Body of pancreas (tissue), 4 donors: Measurements from ENCODE around the gene ITPR2. TPM values are rescaled to one million over a fixed set of nuclear protein-coding genes. Genes with fewer than 3 reads are reported as not detected.

Experiments used
- ATAC-seq: fragments of 150-250 bp; one replicate; pipeline ENCODE4 v1.9.1; 2016
- DNase-seq, 4 donors: peaks; one replicate each; pipeline ENCODE4 v3.0.0-alpha.2; 2019
- H3K27ac ChIP-seq, 4 donors: fragments of 200-600 bp; sonication (generic); 1 replicate in 3 of 4; 2 replicates in 1 of 4; pipeline versions ENCODE4 v1.5.1 to v1.6.1; 2016 to 2019; ENCODE audit warnings: mild to moderate bottlenecking in 1 of 4, mixed read lengths in 1 of 4, moderate library complexity in 1 of 4
- H3K27me3 ChIP-seq, 2 donors: fragments of 200-600 bp; sonication (generic); one replicate each; pipeline ENCODE4 v1.6.0; 2016; ENCODE audit warnings: mild to moderate bottlenecking in 1 of 2
- H3K36me3 ChIP-seq, 2 donors: fragments of 200-600 bp; sonication (generic); replicated peaks in 1 of 2; 2 replicates each; pipeline ENCODE4 v1.5.1; 2016; ENCODE audit warnings: low read depth in 2 of 2; ENCODE audit not compliant: insufficient read depth in 1 of 2
- H3K4me1 ChIP-seq: fragments of 200-600 bp; sonication (generic); one replicate; pipeline ENCODE4 v1.6.0; 2016
- H3K4me3 ChIP-seq, 2 donors: fragments of 200-600 bp; sonication (generic); 1 replicate in 1 of 2; 2 replicates in 1 of 2; pipeline ENCODE4 v1.5.1; 2016 to 2019
- H3K9me3 ChIP-seq, 3 donors: fragments of 200-600 bp; sonication (generic); 1 replicate in 2 of 3; 2 replicates in 1 of 3; pipeline ENCODE4 v1.5.1; 2016
- POLR2A ChIP-seq, 3 donors: fragments of 450-650 bp; IDR thresholded peaks; one replicate each; pipeline ENCODE4 v1.6.1; 2016; ENCODE audit warnings: antibody characterized with exemption in 3 of 3, mild to moderate bottlenecking in 2 of 3
- WGBS, 2 donors: methylation state at CpG; one replicate each; pipeline ENCODE4 v1.1.5; 2017; 5-methylcytosine and 5-hydroxymethylcytosine counted together
- intact Hi-C: fragments of 100-400 bp; cut with DNase I; formaldehyde crosslinking; loops from one replicate; pipeline ENCODE4 v1.15.1; 2023
- total RNA-seq, 2 donors: library from RNA; depleted of rRNA; stranded (reverse); fragments of >200 nt; gene quantifications; one replicate each; pipeline ENCODE4 v1.1.0, GENCODE V29; 2016
- TF ChIP-seq, protein P1 (sequence below), 7 experiments: fragments of 450-650 bp in 4 of 7; fragments of 200-600 bp in 3 of 7; sonication (generic) in 3 of 7; IDR thresholded peaks; one replicate each; pipeline ENCODE4 v1.5.1; 2016 to 2019; ENCODE audit warnings: antibody characterized with exemption in 7 of 7

Gene ITPR2
- total RNA-seq, 2 donors from 2014 or later, result 37.4 to 92.9 TPM

DNA sequence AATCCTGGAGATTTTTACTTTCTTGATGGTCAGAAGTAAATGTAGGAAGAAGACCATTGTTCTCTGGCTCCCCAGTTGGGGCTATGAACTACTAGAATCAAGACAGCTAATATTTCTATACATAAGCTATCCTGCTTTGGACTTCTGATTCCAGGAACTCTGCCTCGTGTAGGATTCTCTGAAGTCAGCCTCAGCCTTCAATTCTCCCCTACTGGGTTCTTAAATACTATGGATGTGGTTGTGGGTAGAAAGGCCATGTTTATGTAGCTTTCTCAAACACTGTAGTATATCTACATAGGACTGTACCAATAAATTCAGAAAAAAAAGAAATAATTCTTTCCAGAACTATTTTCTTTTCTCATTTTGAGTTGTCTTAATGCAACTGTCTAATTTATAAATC lies 302.5 kb downstream of the ITPR2 start:
- H3K4me3 ChIP-seq, result no peak overlapping the region
- no peaks in the 10 kb centered on the region for H3K36me3 ChIP-seq
- H3K27ac ChIP-seq, result no peak overlapping the region
- ATAC-seq (no peak), DNase-seq (no peak)
- intact Hi-C loops, result no loop called here
- TF ChIP-seq, protein P1, sequence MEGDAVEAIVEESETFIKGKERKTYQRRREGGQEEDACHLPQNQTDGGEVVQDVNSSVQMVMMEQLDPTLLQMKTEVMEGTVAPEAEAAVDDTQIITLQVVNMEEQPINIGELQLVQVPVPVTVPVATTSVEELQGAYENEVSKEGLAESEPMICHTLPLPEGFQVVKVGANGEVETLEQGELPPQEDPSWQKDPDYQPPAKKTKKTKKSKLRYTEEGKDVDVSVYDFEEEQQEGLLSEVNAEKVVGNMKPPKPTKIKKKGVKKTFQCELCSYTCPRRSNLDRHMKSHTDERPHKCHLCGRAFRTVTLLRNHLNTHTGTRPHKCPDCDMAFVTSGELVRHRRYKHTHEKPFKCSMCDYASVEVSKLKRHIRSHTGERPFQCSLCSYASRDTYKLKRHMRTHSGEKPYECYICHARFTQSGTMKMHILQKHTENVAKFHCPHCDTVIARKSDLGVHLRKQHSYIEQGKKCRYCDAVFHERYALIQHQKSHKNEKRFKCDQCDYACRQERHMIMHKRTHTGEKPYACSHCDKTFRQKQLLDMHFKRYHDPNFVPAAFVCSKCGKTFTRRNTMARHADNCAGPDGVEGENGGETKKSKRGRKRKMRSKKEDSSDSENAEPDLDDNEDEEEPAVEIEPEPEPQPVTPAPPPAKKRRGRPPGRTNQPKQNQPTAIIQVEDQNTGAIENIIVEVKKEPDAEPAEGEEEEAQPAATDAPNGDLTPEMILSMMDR (IDR thresholded peaks at IDR 0.05), result no peak
- TF ChIP-seq POLR2A (IDR thresholded peaks at IDR 0.05), result no peak
- H3K27me3 ChIP-seq, result no peaks in the 10 kb centered on the region
- no peaks in the 10 kb centered on the region for H3K4me1 ChIP-seq
- H3K9me3 ChIP-seq, result peaks cover 0 to 6% (median 0%) of the 10 kb centered on the region in 3 donors
- WGBS, 2 donors, result 87 to 92% methylated on average over 1 of the region's 1 CpG

DNA sequence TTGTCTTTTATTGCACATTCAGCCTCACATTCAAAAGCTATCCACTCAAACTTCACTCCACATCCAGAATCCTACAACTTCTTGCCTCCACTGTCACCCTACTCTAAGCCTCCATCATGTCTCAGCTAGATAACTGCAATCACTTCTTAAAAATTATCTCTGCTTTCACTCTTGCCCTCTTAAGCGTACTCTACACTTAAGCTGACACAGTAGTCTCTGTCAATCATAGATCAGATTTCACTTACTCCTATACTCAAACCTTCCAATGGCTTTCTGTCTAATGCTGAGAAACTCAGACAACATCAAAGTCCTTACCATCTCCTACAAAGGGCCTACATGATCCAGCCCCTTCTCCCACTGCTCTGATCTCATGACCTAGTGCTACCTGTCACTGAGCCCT lies 304.1 kb downstream of the ITPR2 start:
- H3K36me3 ChIP-seq, result no peaks in the 10 kb centered on the region
- TF ChIP-seq, protein P1 (IDR thresholded peaks at IDR 0.05), result no peak
- TF ChIP-seq POLR2A (IDR thresholded peaks at IDR 0.05), result no peak
- intact Hi-C loops, result no loop called here
- WGBS, 2 donors, result 89 to 100% methylated on average over 1 of the region's 1 CpG
- DNase-seq (no peak), ATAC-seq (no peak)
- H3K4me1 ChIP-seq, result peaks cover 4% of the 10 kb centered on the region
- H3K4me3 ChIP-seq, result no peak overlapping the region
- no peak overlapping the region for H3K27ac ChIP-seq
- H3K27me3 ChIP-seq, result no peaks in the 10 kb centered on the region
- H3K9me3 ChIP-seq, result peaks cover 0 to 12% (median 0%) of the 10 kb centered on the region in 3 donors

DNA sequence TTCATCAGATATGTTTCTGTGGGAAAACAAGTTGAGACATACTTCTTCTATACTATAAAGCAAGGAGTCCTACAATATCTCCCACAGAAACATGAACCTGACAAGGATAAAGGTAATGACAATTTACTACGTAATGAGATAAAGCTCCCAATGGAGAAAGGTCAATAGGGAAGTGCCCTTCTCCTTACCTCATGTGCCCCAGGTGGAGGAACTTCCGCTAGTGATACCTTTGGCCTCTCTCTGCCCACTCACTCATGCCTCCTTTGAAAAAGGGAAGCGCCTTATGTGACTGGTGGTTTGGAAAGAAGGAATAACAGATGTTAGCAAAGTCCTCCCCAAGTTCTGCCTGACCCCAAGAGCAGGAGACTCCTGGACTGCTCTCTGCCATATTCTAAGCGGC lies 305.3 kb downstream of the ITPR2 start:
- Histone ChIP-seq H3K27ac (no peak overlapping the region), H3K4me3 (no peak overlapping the region), H3K4me1 (peaks cover 12% of the 10 kb centered on the region), H3K9me3 (peaks cover 0 to 12% (median 0%) of the 10 kb centered on the region in 3 donors), H3K36me3 (no peaks in the 10 kb centered on the region), H3K27me3 (no peaks in the 10 kb centered on the region)
- ATAC-seq (no peak), DNase-seq (no peak)
- TF ChIP-seq POLR2A (IDR thresholded peaks at IDR 0.05), result no peak
- TF ChIP-seq, protein P1 (IDR thresholded peaks at IDR 0.05), result no peak
- intact Hi-C loops, result no loop called here
- WGBS, 2 donors, result 89 to 92% methylated on average over 4 of the region's 4 CpGs

DNA sequence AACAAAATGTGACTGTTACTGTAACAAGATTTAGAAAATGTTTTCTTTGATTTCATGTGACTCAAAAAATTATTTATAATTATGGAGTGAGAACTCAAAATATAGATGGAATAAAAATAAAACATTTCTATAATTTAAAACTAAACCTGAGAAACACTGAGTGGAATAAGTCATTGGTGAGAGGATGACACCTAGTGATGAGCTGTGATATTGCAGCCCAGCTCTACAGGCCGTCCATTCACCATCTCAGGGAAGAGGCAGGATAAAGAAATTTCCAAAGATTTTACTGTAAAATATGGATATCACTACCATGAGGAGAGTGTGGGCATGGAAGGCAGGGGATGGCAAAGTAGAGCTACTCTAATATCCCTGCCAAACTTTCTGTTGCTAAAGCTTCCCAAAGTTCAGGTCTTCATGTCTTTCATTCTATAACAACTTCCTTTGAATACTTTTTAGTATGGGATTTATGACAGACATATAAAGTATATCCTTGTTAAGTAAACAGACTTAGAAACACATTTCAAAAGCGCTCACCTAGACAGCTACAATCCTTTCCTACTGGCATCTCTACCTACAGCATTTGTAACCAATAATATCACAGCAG lies 308.0 kb downstream of the ITPR2 start:
- TF ChIP-seq, protein P1 (IDR thresholded peaks at IDR 0.05), result peak in 6 of 7 experiments; percentile 24 to 58 (median 38)
- no peak for TF ChIP-seq POLR2A (IDR thresholded peaks at IDR 0.05)
- peaks cover 0 to 12% (median 0%) of the 10 kb centered on the region in 3 donors for H3K9me3 ChIP-seq
- DNase-seq (peak in 3 of 4 donors; percentile 9 to 35 (median 13)), ATAC-seq (no peak)
- no peak overlapping the region for H3K27ac ChIP-seq
- intact Hi-C loops, result no loop called here
- H3K36me3 ChIP-seq, result no peaks in the 10 kb centered on the region
- H3K27me3 ChIP-seq, result no peaks in the 10 kb centered on the region
- peaks cover 12% of the 10 kb centered on the region for H3K4me1 ChIP-seq
- no peak overlapping the region for H3K4me3 ChIP-seq
- whole genome bisulfite sequencing, 2 donors, result 88 to 98% methylated on average over 2 of the region's 2 CpGs

DNA sequence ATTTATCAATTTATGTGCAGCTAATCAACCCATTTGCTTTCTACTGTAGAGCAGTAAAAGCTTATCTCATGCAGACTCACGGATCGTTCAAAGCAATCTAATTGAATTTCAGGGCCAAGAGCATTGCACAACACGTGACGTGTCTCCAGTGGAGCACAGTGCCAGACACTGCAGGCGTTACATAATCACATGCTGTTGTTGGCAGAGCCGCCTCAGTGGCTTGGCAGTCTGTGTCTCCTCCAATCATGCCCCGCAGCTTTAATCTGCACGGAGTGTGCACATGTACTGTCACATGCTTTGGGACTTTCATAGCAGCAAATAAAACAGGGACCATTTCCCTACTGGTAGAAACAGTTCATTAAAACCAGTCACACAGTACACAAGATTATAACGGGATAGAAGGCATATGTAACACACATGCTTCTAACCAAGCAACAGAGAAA lies 309.3 kb downstream of the ITPR2 start:
- Histone ChIP-seq H3K4me3 (no peak overlapping the region), H3K9me3 (peaks cover 0 to 12% (median 0%) of the 10 kb centered on the region in 3 donors), H3K4me1 (peaks cover 12% of the 10 kb centered on the region), H3K36me3 (no peaks in the 10 kb centered on the region), H3K27ac (peak overlapping the region; percentile 33 to 86 (median 76)), H3K27me3 (no peaks in the 10 kb centered on the region)
- TF ChIP-seq, protein P1 (IDR thresholded peaks at IDR 0.05), result peak in 4 of 7 experiments; percentile 49 to 55 (median 50)
- TF ChIP-seq POLR2A (IDR thresholded peaks at IDR 0.05), result no peak
- peak; percentile 100 for ATAC-seq
- peak; percentile 96 to 99 (median 98) for DNase-seq
- 9 to 14% methylated on average over 9 of the region's 9 CpGs for WGBS, 2 donors
- intact Hi-C loops, result no loop called here
